Measurements from ENCODE around the gene TRIM6.
"Not testable (repeated sequence)": the region's sequence is repeated elsewhere in the genome, so short reads cannot be mapped to it uniquely, and the experiment has no call there.

Gene TRIM6, protein sequence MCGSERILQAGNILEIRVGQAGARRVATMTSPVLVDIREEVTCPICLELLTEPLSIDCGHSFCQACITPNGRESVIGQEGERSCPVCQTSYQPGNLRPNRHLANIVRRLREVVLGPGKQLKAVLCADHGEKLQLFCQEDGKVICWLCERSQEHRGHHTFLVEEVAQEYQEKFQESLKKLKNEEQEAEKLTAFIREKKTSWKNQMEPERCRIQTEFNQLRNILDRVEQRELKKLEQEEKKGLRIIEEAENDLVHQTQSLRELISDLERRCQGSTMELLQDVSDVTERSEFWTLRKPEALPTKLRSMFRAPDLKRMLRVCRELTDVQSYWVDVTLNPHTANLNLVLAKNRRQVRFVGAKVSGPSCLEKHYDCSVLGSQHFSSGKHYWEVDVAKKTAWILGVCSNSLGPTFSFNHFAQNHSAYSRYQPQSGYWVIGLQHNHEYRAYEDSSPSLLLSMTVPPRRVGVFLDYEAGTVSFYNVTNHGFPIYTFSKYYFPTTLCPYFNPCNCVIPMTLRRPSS

DNA sequence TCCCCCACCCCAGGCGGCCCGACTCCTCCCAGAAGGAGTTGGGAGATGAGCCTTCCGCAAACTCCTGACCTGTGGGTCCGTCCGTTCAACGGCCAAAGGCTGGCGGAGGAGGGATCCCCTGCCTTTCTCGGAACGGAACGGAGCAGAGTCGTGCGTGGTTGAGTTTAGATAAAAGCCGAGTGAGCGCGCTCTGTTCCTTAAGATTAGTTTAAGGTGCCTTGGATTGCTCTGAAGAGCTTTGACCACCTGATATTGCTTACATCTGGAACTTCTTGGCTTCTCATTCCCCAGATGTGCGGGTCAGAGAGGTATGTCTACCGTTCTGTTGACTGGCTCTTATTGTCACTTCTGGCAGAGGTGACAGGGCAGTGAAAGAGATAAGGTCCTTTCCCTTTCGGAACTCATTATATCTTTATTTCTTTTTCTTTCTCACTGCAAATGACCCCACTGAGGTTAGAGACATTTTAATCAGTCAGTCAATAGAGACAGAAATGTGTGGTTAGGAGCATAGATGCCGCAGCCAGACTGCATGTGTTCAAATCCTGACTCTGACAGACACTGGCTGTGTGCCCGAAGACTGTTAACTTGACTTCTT lies at the start of gene TRIM6:
TSS of gene TRIM6 (plus strand) at position 31 of the 595 bp plus-strand sequence. CDS start at position 292, 261 bp downstream.
- DNase-seq (ENCODE audit: low read depth) = no peak

DNA sequence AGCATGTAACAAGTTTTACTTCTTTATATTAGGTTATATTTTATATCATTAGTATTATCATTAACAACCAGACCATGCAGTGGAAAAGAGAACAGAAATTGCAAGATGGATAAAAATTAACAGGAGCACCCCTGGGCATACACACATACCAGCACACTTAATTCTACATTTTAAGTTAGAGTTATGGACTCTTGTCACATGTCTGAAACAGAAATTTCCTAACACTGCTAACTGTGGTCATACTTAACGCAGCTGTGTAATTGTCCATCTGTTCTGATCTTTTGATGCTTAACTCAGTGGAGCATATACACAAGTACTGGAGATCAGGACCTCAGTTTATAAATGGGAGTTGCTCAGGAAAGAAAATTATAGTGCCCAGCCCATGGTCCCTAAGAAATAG lies 48.5 kb upstream of the TRIM6 start:
- DNase-seq (ENCODE audit: low read depth) = no peak

DNA sequence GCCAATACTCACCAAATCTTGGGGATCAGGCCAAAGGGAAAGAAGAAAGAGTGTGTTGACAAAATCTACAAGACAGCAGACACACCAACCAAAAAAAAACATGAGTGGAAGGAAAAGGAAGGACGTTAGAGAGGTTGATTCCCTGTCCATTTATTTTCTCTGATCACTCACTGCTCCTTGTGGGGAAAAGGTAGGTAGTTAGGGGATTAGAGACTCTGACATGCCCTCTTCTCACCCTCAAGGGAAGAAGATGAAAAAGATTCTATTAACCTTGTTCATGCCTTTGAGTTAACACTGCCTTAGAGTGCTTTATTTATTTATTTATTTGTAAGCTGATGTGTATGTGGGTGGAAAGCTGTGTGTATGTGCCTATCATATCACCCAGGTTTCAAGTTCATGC lies 48.0 kb upstream of the TRIM6 start, which contains the start of gene OR52H1:
TSS of gene OR52H1 (minus strand) at position 101 of the 400 bp plus-strand sequence. CDS start 3,035 bp downstream, outside the sequence.
- no peak for DNase-seq (ENCODE audit: low read depth)

DNA sequence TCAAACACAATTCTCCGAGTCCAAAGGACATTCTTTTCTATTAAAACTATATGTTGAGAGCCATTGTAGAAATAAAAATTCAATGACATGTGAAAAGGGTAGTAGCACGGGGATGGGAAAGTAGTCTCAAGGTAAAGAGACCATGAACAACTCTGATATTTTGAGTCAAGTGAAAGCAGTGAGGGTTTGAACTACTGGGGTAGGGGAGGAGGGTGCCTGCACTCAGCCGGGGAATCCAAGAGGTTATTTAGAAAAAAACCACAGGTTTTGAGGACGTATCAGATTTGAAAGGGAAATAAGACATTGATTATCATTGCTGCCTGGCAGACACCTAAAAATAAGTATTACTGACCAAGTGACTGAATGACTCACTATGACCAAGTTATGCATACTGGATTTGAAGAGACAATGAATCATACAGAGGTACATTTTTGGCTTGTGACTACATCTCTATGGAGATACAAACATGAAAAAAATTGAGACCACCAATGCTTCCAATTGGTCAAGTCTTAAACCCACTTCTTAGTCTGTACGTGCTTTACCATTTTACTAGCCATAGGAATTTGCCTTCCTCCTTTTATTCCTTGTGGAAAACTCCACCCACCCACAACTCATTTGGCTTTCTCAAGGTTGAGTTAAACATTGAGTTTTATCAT lies 45.9 kb upstream of the TRIM6 start:
- peak; percentile 42 for DNase-seq (ENCODE audit: low read depth)

DNA sequence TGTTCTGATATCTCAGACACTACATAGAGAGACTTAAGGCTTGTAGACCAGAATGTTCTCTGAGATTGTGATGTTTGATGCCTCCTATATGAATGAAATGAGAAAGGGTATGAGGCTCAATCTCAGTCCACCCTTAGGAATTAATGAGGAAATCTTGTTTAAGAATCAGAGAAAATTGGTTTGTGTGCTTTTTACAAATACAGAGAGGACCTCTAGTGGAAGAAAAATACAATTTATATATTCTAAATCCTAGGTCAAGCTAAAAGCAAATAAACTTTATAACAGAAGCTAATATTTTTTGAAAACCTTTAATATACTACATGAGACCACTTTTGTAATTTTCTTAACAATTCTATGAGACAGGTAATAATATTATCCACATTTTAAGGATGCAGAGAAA lies 43.1 kb upstream of the TRIM6 start:
- no peak for DNase-seq (ENCODE audit: low read depth)

DNA sequence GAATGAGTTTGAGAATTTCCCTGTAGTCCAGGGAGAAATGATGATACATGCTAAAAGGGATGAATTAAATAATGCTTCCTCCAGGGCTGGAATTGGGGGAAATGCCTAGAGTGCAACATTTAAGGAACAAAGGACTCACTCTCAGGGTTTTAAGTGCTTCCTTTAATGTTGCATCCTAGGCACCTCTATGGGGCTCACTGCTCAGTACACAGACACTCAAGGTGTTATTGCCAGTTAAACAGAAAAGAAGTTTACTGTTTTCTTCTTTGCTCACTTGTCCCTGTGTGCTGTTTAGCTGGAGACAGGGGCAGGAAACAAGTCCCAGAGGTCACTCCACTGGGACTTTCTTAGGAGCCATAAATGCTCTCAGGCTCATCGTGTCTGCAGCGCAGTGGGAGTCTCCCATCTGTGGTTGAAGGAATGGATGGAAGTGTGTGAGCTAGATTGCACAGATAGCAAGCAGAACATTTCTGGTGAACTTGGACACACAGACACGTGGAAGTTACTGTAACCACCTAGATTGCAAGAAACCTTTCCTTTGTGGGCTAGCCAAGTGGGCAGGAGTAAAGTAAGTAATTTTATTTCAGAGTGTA lies 39.7 kb upstream of the TRIM6 start:
- no peak for DNase-seq (ENCODE audit: low read depth)

DNA sequence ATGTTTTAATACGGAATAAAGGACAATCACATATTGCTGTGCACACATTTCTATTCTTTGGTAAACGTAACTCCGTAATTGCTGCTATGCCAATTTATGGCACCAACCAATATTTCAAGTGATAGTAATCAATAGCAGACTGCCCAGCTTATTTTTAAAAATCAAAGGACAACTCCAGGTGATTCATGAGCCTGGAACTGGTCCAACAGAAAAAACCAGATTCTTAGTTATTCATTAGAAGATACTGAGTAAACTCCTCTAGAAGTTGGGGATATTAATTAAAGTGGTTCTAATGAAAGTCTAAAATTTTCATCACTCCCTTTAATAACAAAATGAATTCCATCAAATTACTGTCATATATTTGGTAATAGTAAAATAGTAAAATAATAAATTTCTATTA lies 38.7 kb upstream of the TRIM6 start:
- no peak for DNase-seq (ENCODE audit: low read depth)

DNA sequence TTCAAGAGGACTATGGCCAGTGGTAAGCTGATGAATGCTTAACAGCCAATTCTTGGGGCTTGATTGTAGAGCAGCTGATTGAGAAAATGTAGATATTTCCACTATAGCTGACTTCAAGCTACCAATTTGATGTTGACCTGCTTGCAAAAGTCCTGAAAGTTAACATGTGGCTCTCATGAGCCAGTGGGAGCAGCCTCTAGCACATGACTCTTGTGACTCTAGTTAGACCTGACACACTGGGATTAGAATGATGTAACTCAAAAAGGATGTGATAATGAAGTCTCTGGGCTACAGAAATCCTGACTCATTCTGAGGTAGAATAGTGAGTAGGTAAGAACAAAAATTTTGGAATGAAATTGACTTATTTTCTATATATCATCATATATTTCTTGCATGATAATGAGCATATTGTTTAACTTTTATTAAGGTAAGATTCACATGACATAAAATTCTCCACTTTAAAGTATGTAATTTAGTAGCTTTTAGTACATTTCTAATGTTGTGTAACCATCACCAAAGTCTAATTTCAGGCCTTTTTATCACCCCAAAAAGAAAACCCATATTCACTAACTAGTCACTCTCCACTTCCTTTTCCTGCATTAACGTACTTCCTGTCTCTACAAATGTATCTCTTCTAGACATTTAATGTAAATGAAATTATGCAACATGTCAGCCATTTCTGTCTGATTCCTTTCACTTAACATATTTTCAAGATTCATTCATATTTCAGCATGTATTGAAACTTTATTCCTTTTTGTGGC lies 32.0 kb upstream of the TRIM6 start:
- DNase-seq (ENCODE audit: low read depth) = no peak

DNA sequence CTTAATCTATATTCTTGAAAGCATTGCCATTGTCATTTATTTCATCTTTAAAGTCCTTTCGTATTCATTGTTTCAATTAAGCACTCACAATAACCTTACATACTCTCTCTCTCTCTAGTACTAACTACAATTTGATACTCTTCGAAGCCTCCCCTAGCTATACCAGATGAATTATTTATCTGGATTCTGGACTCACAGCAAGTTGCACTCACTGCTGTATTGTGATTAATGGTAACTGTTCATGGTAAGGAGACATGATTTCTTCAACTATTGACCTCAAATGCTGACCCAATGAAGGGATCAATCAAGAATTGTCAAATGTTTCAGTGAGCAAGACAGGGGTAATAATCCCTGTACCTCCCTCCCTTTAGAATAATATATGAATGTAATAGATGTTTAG lies 21.8 kb upstream of the TRIM6 start:
- no peak for DNase-seq (ENCODE audit: low read depth)

DNA sequence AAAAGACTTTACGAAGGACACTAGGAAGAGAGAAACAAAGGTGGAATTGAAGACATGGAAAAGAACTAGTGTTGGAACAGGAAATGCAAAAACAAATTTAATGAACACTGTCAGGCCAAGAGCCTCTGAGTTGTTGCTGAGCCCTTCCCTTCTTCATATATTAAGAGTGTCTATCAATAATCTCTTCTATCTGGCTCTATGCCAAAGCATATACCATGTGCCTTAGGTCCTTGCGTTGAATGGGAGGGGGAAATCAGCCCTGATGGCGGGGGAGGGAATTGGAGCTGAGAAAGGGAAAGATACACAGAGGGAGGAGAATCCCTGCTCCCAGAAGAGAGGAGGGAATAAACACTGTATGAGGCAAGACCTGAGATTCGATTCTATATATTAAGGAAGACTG lies 21.3 kb upstream of the TRIM6 start:
- DNase-seq (ENCODE audit: low read depth) = no peak

DNA sequence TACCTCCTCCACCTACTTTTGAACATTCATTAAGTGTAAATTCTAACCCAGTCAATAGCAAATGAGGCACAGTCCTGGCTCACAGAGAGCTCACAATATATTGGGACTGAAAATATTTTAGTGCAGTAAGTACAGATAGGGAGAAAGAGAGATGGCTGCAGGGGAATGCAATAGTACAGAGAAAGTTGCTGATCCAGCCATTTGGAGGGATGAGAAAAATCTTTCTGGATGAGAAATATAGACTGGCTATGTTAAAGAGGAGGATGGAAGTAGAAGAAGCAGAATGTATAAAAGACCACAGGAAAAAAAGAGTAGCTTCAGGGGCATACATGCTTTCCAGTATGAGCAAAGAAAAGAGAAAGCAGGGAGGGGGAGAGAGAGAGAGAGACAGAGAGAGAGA lies 19.3 kb upstream of the TRIM6 start:
- DNase-seq (ENCODE audit: low read depth) = no peak

DNA sequence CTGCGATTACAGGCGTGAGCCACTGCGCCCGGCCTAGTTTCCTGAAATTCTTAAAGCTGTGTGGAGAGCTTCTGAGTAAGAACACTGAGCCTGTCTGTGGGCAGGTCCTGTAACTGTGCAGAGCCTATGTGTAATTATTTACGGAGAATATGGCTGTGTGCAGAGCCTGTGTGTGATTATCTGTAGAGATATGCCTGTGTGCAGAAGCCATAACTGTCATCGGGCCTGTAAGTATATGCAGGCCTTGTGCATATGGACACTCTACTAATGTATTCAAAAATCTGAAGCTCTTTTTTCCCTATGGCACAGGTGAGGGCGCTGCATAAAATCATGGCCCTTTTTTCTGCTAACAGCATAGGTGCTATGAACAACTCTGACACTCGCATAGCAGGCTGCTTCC lies 15.9 kb upstream of the TRIM6 start, which contains the start of gene OR52B6:
TSS of gene OR52B6 (plus strand) at position 301 of the 400 bp plus-strand sequence. CDS start at position 301, 0 bp downstream.
- DNase-seq (ENCODE audit: low read depth) = no peak

DNA sequence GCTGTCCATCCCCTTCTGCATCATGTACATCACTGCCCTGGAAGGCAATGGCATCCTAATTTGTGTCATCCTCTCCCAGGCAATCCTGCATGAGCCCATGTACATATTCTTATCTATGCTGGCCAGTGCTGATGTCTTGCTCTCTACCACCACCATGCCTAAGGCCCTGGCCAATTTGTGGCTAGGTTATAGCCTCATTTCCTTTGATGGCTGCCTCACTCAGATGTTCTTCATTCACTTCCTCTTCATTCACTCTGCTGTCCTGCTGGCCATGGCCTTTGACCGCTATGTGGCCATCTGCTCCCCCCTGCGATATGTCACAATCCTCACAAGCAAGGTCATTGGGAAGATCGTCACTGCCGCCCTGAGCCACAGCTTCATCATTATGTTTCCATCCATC lies 15.4 kb upstream of the TRIM6 start:
- no peak for DNase-seq (ENCODE audit: low read depth)

DNA sequence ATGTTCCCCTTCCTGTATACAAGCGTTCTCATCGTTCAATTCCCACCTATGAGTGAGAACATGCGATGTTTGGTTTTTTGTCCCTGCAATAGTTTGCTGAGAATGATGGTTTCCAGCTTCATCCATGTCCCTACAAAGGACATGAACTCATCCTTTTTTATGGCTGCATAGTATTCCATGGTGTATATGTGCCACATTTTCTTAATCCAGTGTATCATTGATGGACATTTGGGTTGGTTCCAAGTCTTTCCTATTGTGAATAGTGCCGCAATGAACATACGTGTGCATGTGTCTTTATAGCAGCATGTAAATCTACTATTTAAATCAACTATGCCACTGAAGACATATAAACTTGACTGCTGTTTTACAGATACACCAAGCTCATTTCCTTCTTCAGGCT lies 12.0 kb upstream of the TRIM6 start:
- DNase-seq (ENCODE audit: low read depth) = not testable (repeated sequence)

DNA sequence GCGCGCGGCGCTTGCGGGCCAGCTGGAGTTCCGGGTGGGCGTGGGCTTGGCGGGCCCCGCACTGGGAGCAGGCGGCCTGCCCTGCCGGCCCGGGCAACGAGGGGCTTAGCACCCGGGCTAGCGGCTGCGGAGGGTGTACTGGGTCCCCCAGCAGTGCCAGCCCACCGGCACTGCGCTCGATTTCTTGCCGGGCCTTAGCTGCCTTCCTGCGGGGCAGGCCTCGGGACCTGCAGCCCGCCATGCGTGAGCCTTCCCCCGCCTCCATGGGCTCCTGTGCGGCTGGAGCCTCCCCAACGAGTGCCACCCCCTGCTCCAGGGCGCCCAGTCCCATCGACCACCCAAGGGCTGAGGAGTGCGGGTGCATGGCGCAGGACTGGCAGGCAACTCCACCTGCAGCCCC lies 6.5 kb upstream of the TRIM6 start:
- not testable (repeated sequence) for DNase-seq (ENCODE audit: low read depth)

DNA sequence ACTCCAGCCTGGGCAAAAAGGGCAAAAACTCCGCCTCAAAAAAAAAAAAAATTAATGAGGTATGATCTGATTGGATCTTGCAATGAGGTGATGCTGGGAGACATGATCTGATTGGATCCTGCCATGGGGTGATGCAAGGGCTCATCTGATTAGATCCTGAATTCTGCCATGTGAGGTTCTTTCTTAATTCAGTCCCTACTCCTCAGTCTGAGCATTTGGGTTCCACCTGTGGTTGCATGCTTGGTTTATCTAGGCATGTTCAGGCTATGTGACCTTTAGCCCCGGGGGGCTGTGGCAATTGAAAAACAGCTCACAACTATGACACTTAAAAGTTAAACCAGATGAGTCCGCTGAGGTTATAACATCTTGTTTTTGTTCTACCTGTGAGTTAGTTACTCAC lies 4.8 kb upstream of the TRIM6 start:
- DNase-seq (ENCODE audit: low read depth) = no peak

DNA sequence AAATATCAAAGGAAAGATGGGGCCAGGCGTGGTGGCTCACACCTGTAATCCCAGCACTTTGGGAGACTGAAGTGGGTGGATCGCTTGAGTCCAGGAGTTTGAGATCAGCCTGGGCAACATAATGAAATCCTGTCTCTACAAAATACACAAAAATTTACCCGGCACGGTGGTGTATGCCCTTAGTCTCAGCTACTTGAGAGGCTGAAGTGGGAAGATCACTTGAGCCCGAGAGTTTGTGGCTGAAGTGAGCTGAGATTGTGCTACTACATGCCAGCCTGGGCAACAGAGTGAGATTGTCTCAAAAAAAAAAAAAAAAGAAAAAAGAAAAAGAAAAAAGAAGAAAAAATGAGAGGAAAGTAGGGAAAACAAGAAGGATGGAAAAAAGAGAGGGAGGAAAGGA lies 3.8 kb upstream of the TRIM6 start:
- DNase-seq (ENCODE audit: low read depth) = no peak

DNA sequence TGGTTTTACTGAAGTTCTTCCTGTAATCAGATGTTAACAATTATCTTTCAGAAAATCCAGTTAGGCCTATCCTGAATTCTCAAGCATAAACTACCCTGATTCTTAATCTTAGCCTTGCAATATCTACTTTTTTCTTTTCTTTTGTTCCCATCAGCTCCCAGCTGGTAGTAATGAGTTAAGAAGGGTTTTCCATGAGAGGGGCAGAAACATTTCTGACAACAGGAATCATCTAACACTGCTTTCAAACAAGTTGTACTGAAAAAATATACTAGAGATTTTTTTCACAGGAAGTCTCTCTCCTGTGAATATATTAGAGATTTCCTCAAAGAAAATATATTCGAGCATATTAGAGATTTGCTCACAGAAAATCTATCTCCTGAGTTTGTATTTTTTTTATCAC lies 3.3 kb upstream of the TRIM6 start:
- no peak for DNase-seq (ENCODE audit: low read depth)

DNA sequence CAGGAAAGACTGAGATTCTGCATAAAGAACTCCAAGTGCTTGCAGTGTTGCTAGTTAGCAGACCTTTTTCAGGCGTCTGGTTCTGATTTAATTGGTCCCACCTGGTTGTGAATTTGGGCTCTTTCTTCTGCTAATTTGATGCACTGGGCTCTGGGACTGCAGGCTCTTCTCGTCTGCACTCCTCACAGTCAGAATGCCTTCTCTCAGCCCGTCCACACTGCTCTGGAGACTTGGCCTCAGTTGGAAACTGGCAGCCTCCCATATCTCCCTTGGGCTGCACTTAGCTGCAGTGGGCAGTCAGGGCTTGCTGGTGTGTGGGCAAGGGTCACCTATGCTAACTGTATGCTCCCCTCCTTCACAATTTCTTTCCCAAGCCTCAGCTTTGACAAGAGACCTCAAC lies 1.5 kb downstream of the TRIM6 start:
- DNase-seq (ENCODE audit: low read depth) = no peak

DNA sequence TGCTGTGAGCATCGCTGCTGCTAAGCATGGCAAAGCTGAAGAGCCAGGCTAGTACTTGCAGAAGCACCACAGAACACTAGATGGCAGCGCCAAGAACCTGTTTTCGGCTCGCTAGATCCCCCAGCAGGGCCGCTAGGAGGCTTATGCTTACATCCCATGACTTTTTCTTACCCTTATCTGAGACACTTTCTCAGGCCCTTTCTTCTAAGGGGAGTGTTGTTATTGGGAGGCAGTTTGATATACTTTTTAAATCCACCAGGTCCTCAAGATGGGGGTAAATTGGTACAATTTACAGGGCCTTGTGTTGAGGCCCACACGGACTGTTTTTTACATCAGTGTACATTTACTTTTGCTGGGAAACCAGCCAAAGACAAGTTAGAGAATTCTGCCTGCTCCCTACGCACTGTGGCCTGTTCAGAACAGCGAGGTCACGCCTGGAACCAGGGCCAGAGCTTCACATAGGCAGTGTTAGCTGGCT lies 4.0 kb downstream of the TRIM6 start:
- no peak for DNase-seq (ENCODE audit: low read depth)

DNA sequence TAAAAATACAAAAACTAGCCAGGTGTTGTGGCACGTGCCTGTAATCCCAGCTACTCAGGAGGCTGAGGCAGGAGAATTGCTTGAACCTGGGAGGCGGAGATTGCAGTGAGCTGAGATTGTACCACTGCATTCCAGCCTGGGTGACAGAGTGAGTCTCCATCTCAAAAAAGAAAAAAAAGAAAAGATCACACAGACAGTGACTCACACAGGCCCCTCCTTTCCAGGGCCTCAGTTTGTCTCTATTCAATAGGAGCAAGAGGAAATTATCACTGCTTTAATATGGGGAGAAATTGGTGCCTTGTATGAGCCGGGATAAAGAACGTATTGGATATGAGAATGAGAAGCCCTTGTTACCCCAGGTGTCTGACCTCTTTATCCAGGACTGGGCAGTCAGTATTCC lies 6.4 kb downstream of the TRIM6 start:
- DNase-seq (ENCODE audit: low read depth) = not testable (repeated sequence)

DNA sequence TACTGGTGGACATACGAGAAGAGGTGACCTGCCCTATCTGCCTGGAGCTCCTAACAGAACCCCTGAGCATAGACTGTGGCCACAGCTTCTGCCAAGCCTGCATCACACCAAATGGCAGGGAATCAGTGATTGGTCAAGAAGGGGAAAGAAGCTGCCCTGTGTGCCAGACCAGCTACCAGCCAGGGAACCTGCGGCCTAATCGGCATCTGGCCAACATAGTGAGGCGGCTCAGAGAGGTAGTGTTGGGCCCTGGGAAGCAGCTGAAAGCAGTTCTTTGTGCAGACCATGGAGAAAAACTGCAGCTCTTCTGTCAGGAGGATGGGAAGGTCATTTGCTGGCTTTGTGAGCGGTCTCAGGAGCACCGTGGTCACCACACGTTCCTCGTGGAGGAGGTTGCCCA lies 6.9 kb downstream of the TRIM6 start:
- DNase-seq (ENCODE audit: low read depth) = no peak

All from GM04503 (cell line).